ENCODE data around the gene IRAK2.

IRAK2 gene

DNA sequence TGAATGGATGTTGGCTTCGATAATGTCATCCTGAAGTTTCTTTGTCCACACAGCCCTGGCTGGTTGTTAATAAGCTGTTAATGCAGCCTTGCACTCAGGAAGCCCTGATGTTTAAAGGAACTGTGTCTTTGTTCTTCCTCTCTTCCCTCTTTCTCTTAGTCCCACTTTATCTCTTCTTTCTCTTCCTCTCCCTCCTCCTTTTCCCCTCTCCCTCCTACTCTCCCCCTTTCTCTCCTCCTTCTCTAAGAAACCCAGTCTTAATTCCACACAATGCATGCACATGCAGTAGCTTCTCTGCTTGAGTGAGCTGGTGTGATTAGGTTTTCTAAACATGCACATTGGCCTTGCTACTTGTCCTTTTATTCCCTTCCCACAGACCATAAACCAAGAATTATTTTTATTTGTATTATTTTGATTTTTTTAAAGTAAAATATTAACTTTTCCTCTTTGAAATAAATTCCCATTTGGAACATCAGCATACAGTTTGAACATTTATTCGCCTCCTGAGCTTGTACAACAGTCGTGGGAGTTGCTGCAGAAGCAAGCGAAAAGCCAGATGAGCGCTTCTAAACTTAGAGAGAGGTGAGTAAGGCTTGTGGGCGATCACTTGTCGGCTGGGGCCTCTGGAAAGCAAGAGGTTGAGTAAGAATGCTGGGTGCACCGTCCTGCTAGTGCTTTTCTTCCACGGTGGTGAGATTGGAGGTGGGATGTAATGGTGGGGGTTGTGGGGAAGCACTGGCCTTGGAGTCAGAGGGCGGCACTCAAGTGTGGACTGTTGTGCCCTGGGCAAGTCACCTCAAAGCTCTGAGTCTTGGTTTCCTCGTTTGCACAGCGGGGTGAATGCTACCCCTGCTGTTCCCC lies 120.8 kb downstream of the IRAK2 start:
- DNase-seq (ENCODE audit: low read depth) = no peak

DNA sequence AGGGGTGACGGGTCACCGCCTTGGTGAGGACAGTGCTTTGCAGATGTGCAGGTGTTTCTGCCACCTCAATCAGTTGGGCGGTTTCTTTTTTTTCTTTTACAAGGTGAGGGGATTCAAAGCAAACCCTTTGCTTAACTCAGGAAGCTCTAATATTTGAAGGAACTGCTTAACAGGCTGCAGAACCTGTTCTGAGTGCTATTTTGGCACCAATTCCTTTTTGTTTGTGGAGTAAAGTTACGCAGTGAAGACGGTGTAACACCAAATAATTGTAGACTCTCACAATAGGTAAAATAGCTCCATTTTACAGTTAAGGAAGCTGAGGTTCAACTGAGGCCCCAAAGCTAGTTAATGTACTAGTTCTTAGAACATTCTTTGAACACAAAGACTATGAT lies 121.4 kb downstream of the IRAK2 start:
- no peak for DNase-seq (ENCODE audit: low read depth)

DNA sequence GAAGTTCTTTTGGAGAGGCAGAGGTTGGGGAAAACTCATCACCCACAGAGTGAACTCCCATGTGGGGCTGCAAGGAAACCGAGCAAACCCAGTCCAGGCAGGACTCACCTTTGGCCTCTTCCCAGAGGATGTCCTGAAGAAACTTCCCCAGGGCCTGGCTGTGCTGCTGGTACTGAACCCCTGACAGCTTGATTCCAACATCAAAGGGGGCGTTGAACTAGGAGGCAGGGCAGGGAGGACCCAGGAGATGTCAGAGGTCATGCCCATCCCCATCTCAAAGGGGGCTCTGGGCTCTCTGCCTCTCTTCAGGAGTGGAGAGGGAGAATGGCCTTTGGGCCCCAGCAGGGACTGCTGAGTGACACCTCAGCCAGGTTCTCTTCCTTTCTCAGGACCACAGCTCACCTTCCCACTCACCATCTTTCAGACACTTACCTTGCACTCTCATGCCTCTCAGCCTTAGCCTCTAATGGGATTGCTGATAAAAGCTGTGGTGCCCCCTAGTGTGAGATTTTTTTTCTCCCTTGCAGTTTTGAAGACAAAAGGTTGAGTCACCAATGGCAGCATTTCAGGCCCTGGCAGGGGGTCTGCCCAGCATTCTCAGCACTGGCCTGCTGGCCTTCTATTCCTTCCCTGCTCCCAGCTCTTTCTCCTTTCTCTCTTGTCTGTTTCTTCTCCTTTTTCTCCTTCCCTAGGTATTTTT lies 122.0 kb downstream of the IRAK2 start:
- DNase-seq (ENCODE audit: low read depth) = no peak

DNA sequence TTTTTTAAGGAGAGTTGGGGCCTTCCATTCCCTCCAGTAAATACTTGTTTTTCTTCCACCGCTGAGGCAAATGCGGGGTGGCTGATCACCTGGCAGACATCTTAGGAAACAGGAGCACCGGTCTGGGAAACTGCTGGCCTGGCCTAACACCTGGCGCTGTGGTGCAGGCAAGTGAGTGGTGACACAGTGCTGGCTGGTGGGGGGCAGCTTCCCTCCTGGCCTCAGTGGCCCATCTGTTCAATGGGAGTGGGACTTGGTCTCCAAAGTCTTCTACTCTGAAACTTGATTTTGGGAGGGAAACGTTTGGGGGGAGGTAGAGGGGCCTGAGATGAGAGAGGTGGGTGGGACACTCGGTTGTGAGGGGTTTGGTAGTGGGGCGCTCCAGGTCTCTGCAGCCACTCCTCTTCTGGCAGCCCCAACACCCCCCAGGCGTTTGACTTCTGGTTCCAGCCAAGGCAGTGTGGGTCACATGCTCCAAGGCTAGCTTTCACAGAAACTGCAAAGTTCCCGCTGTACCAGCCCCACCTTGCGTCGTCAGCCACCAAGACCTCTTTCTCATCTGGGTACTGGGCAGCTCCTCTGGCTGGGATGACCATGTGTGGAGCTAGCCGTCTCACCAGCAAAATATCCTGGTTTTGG lies 123.3 kb downstream of the IRAK2 start:
- no peak for DNase-seq (ENCODE audit: low read depth)

DNA sequence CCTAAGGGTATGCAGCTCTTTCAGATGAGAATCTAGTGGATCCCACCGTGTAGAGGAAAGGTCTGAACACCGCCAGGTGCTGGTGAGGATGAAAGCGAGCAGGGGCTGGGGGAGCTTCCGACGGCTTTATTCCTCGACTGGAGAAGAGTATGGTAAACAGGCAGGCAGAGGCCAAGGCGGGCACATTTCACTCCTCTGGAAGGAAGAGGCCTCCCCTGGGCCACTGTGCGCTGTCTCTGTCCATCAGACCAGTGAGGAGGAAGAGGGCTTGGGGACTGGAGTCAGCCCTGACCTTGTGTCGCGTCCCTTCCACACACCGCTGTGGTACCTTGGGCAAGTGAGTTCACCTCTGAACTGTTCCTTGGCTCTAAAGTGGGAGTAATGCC lies 123.8 kb downstream of the IRAK2 start:
- DNase-seq (ENCODE audit: low read depth) = no peak

DNA sequence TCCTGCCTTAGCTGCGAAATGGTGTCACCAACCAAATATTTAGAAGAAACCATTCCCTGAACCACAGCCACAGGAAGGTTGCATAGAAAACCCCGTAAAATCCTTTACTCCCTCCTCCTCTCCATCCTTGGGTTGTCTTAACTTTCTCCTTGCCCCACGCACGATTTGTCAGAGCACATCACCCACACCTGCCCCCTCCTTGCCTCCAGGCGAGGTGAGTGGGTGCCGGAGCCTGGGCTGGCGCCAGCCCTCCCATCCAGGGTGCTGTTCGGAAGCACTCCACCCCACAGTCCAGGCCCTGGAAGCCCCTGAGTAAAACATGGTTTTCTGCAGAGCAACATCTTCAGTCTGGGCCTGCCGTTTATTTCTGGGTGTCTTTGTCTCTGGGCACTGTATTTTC lies 124.4 kb downstream of the IRAK2 start:
- no peak for DNase-seq (ENCODE audit: low read depth)

DNA sequence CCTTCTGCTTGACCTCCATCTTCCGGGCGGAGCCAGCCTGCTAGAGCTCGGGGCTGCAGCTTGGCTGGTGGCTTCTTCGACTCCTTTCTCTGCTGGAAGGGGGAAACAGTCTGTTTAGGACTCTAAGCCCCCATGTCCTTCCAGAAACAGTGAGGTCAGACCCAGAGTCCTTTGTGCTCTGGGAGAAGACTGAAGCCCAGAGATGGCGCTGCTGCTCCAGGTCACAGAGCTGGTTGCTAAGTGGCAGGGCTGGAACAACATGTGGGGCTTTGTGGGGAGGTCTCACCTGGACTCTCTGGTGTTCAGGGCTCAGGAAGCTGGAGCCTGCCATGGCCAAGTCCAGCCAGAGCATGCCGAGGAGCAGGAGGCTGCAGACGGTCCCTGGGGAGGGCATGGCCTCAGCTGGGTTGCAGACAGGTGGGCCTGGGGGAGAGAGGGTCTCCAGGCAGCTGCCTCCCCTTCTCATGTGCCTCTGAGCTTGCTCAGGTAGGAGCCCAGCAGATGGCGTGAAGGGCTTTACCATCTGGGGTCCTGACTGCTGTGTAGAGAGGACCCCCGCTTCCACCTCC lies 125.2 kb downstream of the IRAK2 start:
- no peak for DNase-seq (ENCODE audit: low read depth)

DNA sequence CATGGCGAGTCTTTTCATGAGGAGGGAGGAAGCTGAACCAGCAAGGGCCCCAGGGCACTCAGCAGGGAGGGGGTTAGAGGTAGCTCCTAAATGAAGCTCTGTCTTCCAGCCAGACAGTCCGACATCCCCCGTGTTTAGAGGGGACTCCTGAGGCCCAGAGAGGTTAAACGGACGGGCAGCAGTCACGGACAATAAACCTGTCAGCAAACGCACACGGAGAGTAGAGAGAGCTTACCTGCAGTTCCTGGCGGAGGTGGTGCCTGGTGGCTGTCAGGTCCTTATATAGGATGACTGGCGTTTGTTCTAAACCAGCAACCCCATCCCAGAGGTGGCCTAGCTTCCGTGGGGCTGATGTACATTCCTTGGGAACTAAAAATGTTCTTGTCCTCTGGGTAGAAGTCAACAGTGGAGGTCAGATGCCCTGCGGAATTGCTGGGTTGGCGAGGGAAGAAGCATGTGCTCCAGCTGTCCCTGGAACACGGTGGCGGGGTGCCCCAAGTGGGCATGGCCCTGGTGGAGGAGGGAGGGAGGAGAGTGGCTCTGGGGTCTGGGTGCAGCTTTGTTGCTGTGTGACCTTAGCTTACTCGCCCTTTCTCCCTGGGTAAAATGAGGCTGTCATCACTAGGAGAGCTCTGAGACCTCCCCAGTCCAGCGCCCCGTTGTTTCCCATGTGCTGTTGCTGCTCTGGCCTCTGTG lies 125.9 kb downstream of the IRAK2 start:
- no peak for DNase-seq (ENCODE audit: low read depth)

DNA sequence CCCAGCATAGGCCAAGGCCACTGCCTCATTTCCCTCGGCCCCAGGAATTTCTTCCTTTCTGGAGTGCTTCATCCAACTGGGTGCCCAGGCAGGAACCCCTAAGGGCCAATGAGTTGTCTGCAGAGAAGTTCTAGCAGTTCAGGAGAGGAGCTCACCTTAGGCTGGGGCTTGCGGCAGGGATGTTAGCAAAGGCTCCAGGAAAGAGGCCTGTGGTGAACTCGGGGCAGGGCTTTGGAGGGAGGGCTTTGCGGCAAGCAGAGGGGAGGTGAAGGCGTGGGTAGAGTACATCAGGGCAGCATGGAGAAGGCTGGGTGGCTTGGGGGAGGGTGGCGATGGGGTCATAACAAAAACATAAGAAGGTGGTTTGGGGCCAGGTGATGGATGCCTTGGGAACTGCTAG lies 126.9 kb downstream of the IRAK2 start:
- no peak for DNase-seq (ENCODE audit: low read depth)

DNA sequence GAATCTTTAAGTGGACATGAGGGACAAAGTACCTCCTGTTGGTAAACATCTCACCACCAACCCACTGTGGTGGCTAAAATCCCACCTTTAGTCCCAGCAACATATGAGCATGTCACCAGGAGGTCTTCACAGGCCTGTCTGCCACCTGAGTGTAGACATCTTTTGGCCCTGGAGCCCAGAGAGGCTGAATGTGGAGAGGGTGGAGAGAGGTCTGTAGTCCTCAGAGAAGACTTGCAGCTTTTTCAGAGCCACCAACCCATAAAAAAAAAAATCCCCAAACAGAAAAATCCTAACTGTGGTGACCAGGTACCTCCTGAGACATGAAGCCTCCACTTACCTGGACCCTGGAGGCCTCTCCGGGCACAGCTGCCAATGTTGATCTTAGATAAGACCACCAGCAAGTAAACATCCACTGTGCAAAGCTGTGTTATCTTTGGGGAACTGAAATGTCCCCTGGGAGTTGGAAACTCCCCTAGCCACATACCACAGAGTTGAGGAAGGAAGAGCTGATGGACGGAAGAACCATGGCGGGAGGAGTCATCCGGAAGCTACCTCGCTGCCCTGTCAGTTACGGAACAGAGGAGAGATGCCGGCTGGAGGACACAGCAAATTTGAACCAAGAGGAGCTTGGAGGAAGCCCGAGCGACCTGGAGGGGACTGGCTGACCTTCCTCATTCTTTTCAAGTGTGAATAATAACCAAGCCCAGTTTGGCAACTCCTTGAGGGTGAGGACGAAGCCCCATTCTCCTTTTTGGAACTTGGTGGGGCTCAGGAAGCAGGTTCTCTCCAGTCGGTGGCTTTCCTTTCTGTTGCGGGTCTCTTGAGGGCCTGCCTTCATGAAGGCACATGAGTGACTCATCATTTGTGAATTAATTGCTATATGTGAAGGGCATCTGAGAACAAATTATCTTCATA lies 128.0 kb downstream of the IRAK2 start, which contains the start of gene GHRL:
TSS of gene GHRL (minus strand) at position 443 of the 915 bp plus-strand sequence. CDS start 2,767 bp downstream, outside the sequence.
- DNase-seq (ENCODE audit: low read depth) = no peak
